Astrocyte (in vitro differentiated cells and primary cell): ENCODE data around the gene RGS2.

Experiments used
- CTCF ChIP-seq: IDR thresholded peaks from 2 replicates; pipeline ENCODE4 v1.5.1; 2011; ENCODE audit warnings: low read depth, mild to moderate bottlenecking, inconsistent platforms, low read length, moderate library complexity; ENCODE audit not compliant: insufficient read depth
- EZH2 ChIP-seq: IDR thresholded peaks from 2 replicates; pipeline ENCODE4 v1.6.1; 2012; ENCODE audit warnings: mild to moderate bottlenecking, low read length, inconsistent platforms; ENCODE audit not compliant: insufficient read depth

- TF ChIP-seq CTCF (no peak), EZH2 (no peak)
These were observed 49.7 kb upstream of the RGS2 start for GRCh38 chr1:192759104-192759503.
